GM19193 (cell line): ENCODE data around the gene MRPL40.

Experiments used
- POLR2A ChIP-seq: IDR thresholded peaks from 4 replicates; pipeline ENCODE4 v1.6.1; 2011; ENCODE audit not compliant: insufficient read depth, insufficient read length; ENCODE audit errors: extremely low read depth

The MRPL40 gene

DNA sequence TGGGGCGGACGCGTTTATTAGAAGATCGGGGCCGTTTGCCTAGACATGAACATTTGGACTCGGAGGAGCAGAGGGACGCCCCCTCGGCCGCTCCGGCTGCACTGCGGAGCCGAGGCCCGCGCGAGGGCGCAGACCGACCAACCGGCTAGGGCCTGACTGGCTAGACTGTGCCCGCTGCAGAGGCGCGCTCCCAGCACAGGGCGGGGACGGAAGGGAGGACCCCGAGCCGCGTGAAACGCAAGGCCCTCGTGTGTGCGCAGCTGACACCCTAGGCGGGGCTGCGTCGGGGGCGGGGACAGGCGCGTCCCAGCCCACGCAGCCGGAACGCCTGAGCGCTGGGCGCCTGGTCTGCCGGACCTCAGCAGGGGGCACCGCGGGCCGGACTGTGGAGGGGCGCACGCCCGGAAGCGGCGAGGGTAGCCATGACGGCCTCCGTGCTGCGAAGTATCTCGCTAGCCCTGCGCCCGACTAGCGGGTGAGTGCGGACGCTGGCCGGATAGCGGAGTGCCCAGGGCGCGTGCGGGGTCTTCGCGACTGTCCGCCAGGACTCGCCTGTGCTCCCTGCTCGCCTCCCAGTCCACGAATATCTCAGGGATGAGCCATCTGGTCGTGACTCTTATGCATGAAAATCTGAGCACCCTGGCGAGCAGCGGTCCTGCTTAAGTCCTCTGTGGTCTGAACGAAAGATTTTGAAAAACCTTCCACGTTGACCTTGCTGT lies at the start of gene MRPL40:
TSS of gene MRPL40 (plus strand) at position 413 of the 719 bp plus-strand sequence. CDS start at position 423, 10 bp downstream.
- peak; percentile 96 for TF ChIP-seq POLR2A

- TF ChIP-seq POLR2A: no peak
These were observed 49.1 kb upstream of the MRPL40 start for GRCh38 chr22:19383292-19383691.

GRCh38 chr22:19385221-19385906 lies 47.0 kb upstream of the MRPL40 start:
- no peak for TF ChIP-seq POLR2A

DNA sequence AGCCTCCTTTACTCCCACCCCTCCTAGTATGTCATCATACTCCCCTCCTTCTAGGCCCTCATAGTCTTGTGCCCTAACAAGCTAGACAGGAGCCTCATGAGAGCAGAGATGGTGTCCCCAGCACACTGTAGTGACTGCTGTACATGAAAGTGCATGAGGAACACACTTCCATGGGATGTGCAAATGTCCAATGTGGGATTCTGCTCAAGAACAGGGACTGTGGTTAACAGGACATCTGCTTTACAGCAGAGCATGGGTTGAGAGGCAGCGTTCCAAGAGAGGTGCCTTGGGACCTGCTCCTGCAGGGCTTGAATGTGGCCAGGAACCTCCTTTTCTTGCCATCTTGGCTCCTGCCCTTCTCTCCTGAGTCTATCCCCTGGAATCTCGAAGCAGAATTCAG lies 46.1 kb upstream of the MRPL40 start:
- TF ChIP-seq POLR2A: no peak

DNA sequence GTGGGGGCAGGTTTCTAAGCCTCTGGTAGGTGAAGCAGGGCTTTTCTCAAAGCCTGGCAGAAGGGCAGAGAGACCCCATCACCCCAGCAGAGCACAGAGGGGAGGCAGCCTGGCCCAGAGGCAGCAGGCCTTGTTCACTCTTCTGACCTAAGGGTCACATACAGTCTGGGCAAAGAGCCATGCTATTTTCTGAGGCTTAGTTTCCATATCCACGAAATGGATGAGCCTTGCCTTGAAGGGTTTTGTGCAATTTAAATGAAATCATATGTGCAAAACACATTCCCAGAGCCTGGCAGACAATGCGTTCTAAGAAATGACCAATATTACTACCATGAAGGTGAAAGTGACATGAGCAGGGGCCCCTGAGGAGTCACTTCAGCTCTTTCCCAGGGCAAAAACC lies 45.3 kb upstream of the MRPL40 start:
- TF ChIP-seq POLR2A: no peak

- TF ChIP-seq POLR2A: no peak
These were observed 44.8 kb upstream of the MRPL40 start for GRCh38 chr22:19387575-19387974.

DNA sequence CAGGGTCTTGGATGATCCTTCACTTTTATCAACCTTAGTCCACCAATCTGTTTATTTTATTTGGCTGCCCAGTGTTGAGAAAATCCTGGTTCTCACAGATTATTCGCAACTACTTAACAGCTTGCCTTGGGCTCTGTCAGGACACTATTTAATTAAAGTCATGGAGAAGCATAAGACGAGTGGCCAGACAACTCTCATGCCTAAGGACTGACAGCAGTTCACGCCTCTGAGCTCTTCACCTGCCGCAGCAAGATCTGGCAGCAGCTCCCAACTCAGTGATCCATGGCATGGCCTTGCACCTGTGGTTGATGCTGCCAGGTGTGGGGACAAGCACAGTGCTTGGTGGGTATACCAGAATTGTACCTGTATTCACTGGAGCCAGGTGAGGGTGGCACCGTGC lies 38.6 kb upstream of the MRPL40 start:
- TF ChIP-seq POLR2A: no peak

DNA sequence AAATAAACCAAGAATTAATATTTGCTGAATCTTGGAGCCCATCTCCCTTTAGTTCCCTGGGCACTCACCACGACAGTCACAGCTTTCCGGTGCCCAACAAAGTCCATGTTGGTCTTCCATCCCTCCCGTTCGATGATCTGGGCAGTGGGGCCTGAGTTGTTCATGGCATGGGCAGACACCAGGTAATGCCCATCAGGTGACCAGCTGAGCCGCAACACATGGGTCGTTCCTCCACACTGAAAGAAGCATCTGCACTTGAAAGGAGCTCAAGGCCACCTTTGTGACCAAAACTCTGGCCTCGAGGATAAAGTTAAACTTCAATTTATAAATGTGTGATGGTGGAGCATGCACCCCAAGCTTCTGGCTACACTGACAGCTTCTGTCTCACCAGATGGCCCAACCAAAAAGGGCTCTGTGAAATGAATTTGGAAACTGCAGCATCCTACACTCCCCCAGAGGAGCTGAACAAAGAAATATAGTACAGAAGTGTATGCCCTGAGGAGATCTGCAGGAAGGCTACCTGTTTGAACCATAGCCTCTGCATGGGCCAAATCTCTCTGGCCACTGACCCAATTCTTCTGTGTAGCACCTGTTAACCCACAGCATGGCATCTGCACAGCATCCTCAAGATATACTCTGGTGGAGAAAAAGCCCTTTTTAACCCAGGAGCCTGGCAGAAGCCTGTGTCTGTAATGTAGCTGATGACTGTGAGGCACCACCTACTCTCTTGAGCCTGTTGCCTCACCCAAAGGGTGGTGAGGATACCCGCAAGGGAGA lies 37.9 kb upstream of the MRPL40 start:
- TF ChIP-seq POLR2A: no peak

DNA sequence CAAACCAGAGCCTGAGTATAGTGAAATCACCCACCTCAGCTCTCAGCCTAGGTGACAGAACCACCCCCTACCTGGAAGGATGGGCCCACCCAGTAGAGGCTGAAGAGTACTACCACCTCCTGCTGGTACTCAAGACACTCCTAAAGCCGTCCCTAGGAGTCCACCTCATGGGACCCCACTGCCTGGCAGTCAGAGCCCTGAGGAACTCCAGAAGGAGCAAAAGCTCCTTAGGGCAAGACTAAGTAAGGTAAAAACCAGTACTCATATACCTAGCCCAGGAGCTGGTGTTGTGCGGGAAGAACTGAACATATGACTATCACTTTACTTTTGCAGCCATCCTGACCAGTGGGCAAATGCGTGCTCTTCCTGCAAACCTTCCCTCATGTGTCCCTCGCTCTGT lies 37.1 kb upstream of the MRPL40 start:
- TF ChIP-seq POLR2A: no peak

GRCh38 chr22:19396561-19396933 lies 35.8 kb upstream of the MRPL40 start:
- TF ChIP-seq POLR2A: no peak

- TF ChIP-seq POLR2A: no peak
These were observed 35.2 kb upstream of the MRPL40 start for GRCh38 chr22:19396934-19397733.

DNA sequence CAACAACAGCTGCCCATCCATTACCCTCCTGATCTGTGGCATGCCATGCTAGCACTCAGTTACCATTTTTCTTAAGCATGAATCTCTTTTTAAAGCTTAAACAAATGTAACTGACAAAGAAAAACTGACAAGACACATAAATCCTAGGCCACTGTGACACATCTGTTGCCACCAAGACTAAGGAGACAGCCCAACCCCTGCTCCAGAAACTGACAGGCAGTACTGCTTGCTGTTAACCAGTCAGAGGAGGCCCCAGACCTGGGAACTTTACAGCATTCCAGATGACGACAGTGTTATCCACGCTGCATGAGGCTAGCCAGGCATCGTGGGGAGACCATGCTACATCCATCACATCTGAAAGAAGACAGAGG lies 34.6 kb upstream of the MRPL40 start:
- no peak for TF ChIP-seq POLR2A

- no peak for TF ChIP-seq POLR2A
These were observed 34.1 kb upstream of the MRPL40 start for GRCh38 chr22:19398206-19398605.

DNA sequence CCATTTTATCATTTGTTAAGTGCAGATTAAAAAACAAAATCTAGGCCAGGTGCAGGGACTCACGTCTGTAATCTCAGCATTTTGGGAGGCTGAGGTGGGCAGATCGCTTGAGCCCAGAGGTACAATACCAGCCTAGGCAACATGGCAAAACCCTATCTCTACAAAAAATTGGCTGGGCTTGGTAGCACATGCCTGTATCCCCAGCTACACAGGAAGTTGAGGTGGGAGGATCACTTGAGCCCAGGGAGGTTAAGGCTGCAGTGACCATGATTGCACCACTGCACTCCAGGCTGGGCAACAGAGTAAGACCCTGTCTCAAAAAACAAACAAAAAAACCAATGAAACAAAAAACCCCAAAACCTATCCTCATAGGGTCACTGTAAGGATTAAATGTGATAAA lies 33.7 kb upstream of the MRPL40 start:
- TF ChIP-seq POLR2A: no peak

- no peak for TF ChIP-seq POLR2A
These were observed 31.5 kb upstream of the MRPL40 start for GRCh38 chr22:19400881-19401280.
